Activated CD8-positive, alpha-beta T cell treated with anti-CD3 and anti-CD28 coated beads for 36 hours (primary cell): ENCODE data around the gene DGKD. TPM values are rescaled to one million over a fixed set of nuclear protein-coding genes. Genes with fewer than 3 reads are reported as not detected.

Experiments
- ATAC-seq: fragments of 200-7000 bp; cut with Tn5 transposase; one replicate; pipeline ENCODE4 v1.10.0; 2021; ENCODE audit warnings: mild to moderate bottlenecking, moderate library complexity
- CTCF ChIA-PET: fragments of 350-600 bp; sonication (Branson Sonifier 250); formaldehyde crosslinking; loops from one replicate; lab custom pipeline; 2021; ENCODE audit warnings: antibody characterized with exemption; lab: Charles Lee
- POLR2A ChIA-PET: fragments of 350-600 bp; sonication (Branson Sonifier 250); formaldehyde crosslinking; loops from one replicate; lab custom pipeline; 2021; ENCODE audit warnings: antibody characterized with exemption; lab: Charles Lee
- DNase-seq: peaks from one replicate; pipeline ENCODE4 v3.0.0-alpha.2; 2020
- H3K27ac Mint-ChIP-seq: one replicate; pipeline ENCODE4 v1.8.0; 2021; ENCODE audit warnings: mild to moderate bottlenecking, mixed read lengths
- H3K27me3 Mint-ChIP-seq: one replicate; pipeline ENCODE4 v1.8.0; 2021; ENCODE audit warnings: mixed read lengths
- H3K36me3 Mint-ChIP-seq: one replicate; pipeline ENCODE4 v1.8.0; 2021; ENCODE audit warnings: low read depth, mixed read lengths
- H3K4me1 Mint-ChIP-seq: one replicate; pipeline ENCODE4 v1.8.0; 2021; ENCODE audit warnings: low read depth, mixed read lengths
- H3K4me3 Mint-ChIP-seq: one replicate; pipeline ENCODE4 v1.8.0; 2021; ENCODE audit warnings: mild to moderate bottlenecking, moderate library complexity, mixed read lengths
- H3K9me3 Mint-ChIP-seq: one replicate; pipeline ENCODE4 v1.8.0; 2021; ENCODE audit warnings: mixed read lengths
- CTCF ChIP-seq: fragments of 200-600 bp; IDR thresholded peaks from one replicate; pipeline ENCODE4 v1.8.0; 2022; ENCODE audit warnings: antibody characterized with exemption, mild to moderate bottlenecking
- intact Hi-C: fragments of 100-400 bp; cut with micrococcal nuclease; formaldehyde crosslinking; loops from one replicate; pipeline ENCODE4 v1.10.0; 2022
- total RNA-seq, 2 experiments: library from RNA; stranded (reverse); gene quantifications; one replicate each; pipeline ENCODE4 v1.2.3, GENCODE V29; 2021

Gene DGKD
- total RNA-seq, 2 experiments from 2014 or later, result 89.6 to 99.5 TPM

GRCh38 chr2:233473386-233473791 lies 119.1 kb downstream of the DGKD start:
- intact Hi-C loops, result no loop called here
- ChIA-PET CTCF (interaction anchor here (0.6 kb wide), 1 partner anchor 34 kb away, joined by 3 read pairs; no protein-coding TSS in a partner anchor), POLR2A (no interaction called here)
- no peak for ATAC-seq
- TF ChIP-seq CTCF, result no peak
- Mint-ChIP-seq H3K9me3 (no peaks in the 10 kb centered on the region), H3K27ac (no peak overlapping the region), H3K4me3 (no peak overlapping the region), H3K27me3 (no peaks in the 10 kb centered on the region), H3K4me1 (no peaks in the 10 kb centered on the region), H3K36me3 (peaks cover 28% of the 10 kb centered on the region)
- DNase-seq, result no peak

GRCh38 chr2:233473878-233474277 lies 119.6 kb downstream of the DGKD start:
- ATAC-seq (no peak), DNase-seq (no peak)
- no peak for TF ChIP-seq CTCF
- intact Hi-C loops, result no loop called here
- Mint-ChIP-seq H3K4me1 (no peaks in the 10 kb centered on the region), H3K9me3 (no peaks in the 10 kb centered on the region), H3K4me3 (no peak overlapping the region), H3K36me3 (peaks cover 25% of the 10 kb centered on the region), H3K27me3 (no peaks in the 10 kb centered on the region), H3K27ac (no peak overlapping the region)
- CTCF ChIA-PET, result no interaction called here
- POLR2A ChIA-PET, result no interaction called here

GRCh38 chr2:233474308-233475160 lies 120.2 kb downstream of the DGKD start:
- H3K4me3 Mint-ChIP-seq, result no peak overlapping the region
- H3K27ac Mint-ChIP-seq, result no peak overlapping the region

GRCh38 chr2:233476063-233476410 lies 121.7 kb downstream of the DGKD start:
- ChIA-PET POLR2A (interaction anchor here (0.6 to 1.0 kb wide), 2 partner anchors 27 to 195 kb away, joined by 3 read pairs; no protein-coding TSS in a partner anchor), CTCF (no interaction called here)
- TF ChIP-seq CTCF, result no peak
- H3K27ac Mint-ChIP-seq, result no peak overlapping the region
- no peaks in the 10 kb centered on the region for H3K4me1 Mint-ChIP-seq
- no peak for ATAC-seq
- peaks cover 10% of the 10 kb centered on the region for H3K36me3 Mint-ChIP-seq
- no peaks in the 10 kb centered on the region for H3K9me3 Mint-ChIP-seq
- H3K4me3 Mint-ChIP-seq, result no peak overlapping the region
- intact Hi-C loops, result no loop called here
- no peak for DNase-seq
- no peaks in the 10 kb centered on the region for H3K27me3 Mint-ChIP-seq

More at GRCh38 chr2:233474308-233475160, 120.2 kb downstream of the DGKD start:
- CTCF ChIA-PET, result no interaction called here
- Mint-ChIP-seq H3K4me1 (no peaks in the 10 kb centered on the region), H3K36me3 (peaks cover 19% of the 10 kb centered on the region), H3K27me3 (no peaks in the 10 kb centered on the region), H3K9me3 (no peaks in the 10 kb centered on the region)
- POLR2A ChIA-PET, result no interaction called here
- DNase-seq, result no peak
- peak; percentile 13 for ATAC-seq
- no peak for TF ChIP-seq CTCF
- intact Hi-C loops, result no loop called here
